ENCODE measurements around the gene GRIA3. TPM values are rescaled to one million over a fixed set of nuclear protein-coding genes. Genes with fewer than 3 reads are reported as not detected.

Gene GRIA3
- total and polyA plus RNA-seq, 2 experiments from 2014 or later: 1.9 to 2.9 TPM

DNA sequence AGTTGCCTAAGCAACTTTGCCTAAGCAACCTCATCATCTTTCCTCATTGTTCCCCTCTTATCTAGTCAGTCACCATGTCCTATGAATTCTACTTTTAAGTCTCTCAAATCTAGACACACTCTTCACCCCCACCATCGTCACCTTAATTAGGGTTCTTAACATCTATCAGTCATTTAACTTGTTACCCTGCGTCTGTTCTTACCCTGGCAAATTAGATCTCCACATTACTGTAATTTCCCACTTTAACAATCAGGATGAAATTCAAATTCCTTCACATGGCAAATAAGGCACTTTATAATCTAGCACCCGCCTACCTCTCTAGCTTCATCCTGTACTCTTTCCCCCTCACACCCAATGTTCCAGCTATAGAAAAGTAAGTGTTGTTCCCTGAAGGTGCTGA lies 221.2 kb downstream of the GRIA3 start:
- Histone ChIP-seq H3K9me3 (ENCODE audit: low read depth) (no peaks in the 10 kb centered on the region), H3K27ac (no peak overlapping the region)
- 74% methylated on average over 3 of the region's 3 CpGs for WGBS (ENCODE audit: low lambda C conversion rate, missing lambda C conversion rate)

DNA sequence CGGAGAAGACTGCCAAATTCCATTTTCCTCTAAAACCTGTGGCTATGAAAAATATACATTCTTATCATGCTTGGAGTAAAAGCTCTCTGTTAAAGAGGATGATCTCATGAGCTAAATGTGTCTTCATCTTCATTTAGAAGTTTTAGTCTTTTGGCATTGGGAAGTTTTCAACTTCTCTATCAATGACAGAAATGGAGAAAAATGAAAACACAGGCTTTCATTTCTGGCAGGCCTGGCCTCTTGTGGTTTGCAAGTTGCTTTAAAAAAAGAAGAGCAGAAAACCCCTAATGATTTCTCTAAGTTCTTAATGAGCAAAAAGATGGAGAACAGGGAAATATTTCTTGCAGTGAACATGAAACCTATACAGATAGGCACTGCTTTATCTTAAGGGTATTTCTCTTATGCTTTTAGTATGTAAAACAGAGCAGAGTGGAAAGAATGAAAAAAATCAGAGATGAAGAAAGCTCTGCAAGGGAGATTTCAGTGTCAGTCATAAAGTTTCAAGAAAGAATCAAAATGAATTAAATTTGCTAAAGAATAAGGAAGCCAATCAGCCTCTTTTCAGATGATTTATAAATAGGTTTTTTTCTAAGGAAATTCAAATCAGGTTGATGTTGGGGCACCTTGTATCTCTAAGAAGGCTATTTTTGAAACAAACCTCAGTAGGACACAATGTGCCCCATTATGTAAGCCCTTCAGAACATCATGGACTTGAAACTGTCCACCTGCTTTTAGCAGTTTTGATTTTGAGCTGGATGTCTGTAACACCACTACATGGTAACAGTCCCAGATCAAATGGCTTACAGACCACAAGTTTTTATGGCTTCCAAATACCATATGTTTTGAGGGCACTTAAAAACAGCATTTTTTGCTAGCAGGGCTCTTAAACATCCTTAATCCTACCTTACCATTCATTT lies 225.0 kb downstream of the GRIA3 start:
- H3K27me3 ChIP-seq: no peaks in the 10 kb centered on the region
- H3K27ac ChIP-seq: no peak overlapping the region
- H3K36me3 ChIP-seq (replicated peaks; ENCODE audit: insufficient read depth, low read depth): no peaks in the 10 kb centered on the region
- no peak overlapping the region for H2AFZ ChIP-seq
- H3K4me1 ChIP-seq (ENCODE audit: insufficient read depth): no peaks in the 10 kb centered on the region
- no peaks in the 10 kb centered on the region for H3K9me2 ChIP-seq (replicated peaks; ENCODE audit: insufficient read depth)
- H3K79me2 ChIP-seq: no peaks in the 10 kb centered on the region
- WGBS (ENCODE audit: low lambda C conversion rate, missing lambda C conversion rate): 86% methylated on average over 1 of the region's 1 CpG
- TF ChIP-seq EZH2 (IDR thresholded peaks at IDR 0.05; ENCODE audit: borderline replicate concordance) (no peak), EZH2phosphoT487 (IDR thresholded peaks at IDR 0.05; ENCODE audit: low read depth, severe bottlenecking, unreplicated experiment) (no peak)
- TF ChIP-seq, protein P1, sequence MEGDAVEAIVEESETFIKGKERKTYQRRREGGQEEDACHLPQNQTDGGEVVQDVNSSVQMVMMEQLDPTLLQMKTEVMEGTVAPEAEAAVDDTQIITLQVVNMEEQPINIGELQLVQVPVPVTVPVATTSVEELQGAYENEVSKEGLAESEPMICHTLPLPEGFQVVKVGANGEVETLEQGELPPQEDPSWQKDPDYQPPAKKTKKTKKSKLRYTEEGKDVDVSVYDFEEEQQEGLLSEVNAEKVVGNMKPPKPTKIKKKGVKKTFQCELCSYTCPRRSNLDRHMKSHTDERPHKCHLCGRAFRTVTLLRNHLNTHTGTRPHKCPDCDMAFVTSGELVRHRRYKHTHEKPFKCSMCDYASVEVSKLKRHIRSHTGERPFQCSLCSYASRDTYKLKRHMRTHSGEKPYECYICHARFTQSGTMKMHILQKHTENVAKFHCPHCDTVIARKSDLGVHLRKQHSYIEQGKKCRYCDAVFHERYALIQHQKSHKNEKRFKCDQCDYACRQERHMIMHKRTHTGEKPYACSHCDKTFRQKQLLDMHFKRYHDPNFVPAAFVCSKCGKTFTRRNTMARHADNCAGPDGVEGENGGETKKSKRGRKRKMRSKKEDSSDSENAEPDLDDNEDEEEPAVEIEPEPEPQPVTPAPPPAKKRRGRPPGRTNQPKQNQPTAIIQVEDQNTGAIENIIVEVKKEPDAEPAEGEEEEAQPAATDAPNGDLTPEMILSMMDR (IDR thresholded peaks at IDR 0.05; ENCODE audit: poor library complexity): no peak
- H3K4me2 ChIP-seq: no peak overlapping the region
- H3K4me3 ChIP-seq: no peak overlapping the region
- no peaks in the 10 kb centered on the region for H3K9me3 ChIP-seq (ENCODE audit: low read depth)
- DNase-seq (ENCODE audit: low spot score): no peak
- H4K20me1 ChIP-seq (ENCODE audit: insufficient read depth, poor library complexity, severe bottlenecking): no peaks in the 10 kb centered on the region

More for the DNA sequence above, 221.2 kb downstream of the GRIA3 start:
- H3K36me3 ChIP-seq (replicated peaks; ENCODE audit: insufficient read depth, low read depth): no peaks in the 10 kb centered on the region
- no peak overlapping the region for H2AFZ ChIP-seq
- H4K20me1 ChIP-seq (ENCODE audit: insufficient read depth, poor library complexity, severe bottlenecking): no peaks in the 10 kb centered on the region
- H3K27me3 ChIP-seq: no peaks in the 10 kb centered on the region
- no peak for TF ChIP-seq EZH2phosphoT487 (IDR thresholded peaks at IDR 0.05; ENCODE audit: low read depth, severe bottlenecking, unreplicated experiment)
- no peak for TF ChIP-seq EZH2 (IDR thresholded peaks at IDR 0.05; ENCODE audit: borderline replicate concordance)
- TF ChIP-seq, protein P1 (IDR thresholded peaks at IDR 0.05; ENCODE audit: poor library complexity): no peak
- H3K4me1 ChIP-seq (ENCODE audit: insufficient read depth): no peaks in the 10 kb centered on the region
- no peak overlapping the region for H3K4me3 ChIP-seq
- no peaks in the 10 kb centered on the region for H3K9me2 ChIP-seq (replicated peaks; ENCODE audit: insufficient read depth)
- no peaks in the 10 kb centered on the region for H3K79me2 ChIP-seq
- no peak overlapping the region for H3K4me2 ChIP-seq
- DNase-seq (ENCODE audit: low spot score): no peak

DNA sequence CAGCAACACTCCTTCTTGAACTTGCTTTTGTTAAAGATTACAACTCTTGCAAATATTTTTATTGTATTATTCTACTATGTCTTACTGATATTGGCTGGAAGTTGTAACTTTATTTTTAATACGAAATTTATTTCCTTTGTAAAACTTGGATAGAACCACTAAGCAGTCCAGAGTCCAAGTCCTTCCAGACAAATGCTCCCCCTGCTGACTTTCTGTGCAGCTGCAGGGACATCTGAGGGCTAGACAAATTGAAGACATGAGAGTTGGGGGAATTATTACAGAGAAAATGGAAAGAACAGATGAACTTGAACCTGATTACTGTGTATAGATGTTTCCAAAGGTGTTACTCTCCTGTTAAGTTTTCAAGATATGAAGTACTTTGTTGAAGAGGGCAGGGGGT lies 238.8 kb downstream of the GRIA3 start:
- Histone ChIP-seq H3K27me3 (no peaks in the 10 kb centered on the region), H3K9me2 (replicated peaks; ENCODE audit: insufficient read depth) (no peaks in the 10 kb centered on the region), H3K27ac (no peak overlapping the region), H3K9me3 (ENCODE audit: low read depth) (no peaks in the 10 kb centered on the region), H3K4me2 (no peak overlapping the region), H3K4me3 (no peak overlapping the region), H3K79me2 (no peaks in the 10 kb centered on the region), H3K4me1 (ENCODE audit: insufficient read depth) (no peaks in the 10 kb centered on the region), H4K20me1 (ENCODE audit: insufficient read depth, poor library complexity, severe bottlenecking) (no peaks in the 10 kb centered on the region), H2AFZ (no peak overlapping the region), H3K36me3 (replicated peaks; ENCODE audit: insufficient read depth, low read depth) (no peaks in the 10 kb centered on the region)
- peak; percentile 39 for DNase-seq (ENCODE audit: low spot score)
- TF ChIP-seq EZH2 (IDR thresholded peaks at IDR 0.05; ENCODE audit: borderline replicate concordance) (no peak), EZH2phosphoT487 (IDR thresholded peaks at IDR 0.05; ENCODE audit: low read depth, severe bottlenecking, unreplicated experiment) (no peak)
- TF ChIP-seq, protein P1 (IDR thresholded peaks at IDR 0.05; ENCODE audit: poor library complexity): peak; percentile 61
- WGBS (ENCODE audit: low lambda C conversion rate, missing lambda C conversion rate): 58% methylated on average over 1 of the region's 1 CpG
